Measurements from ENCODE around the gene METTL27.

GRCh38 chr7:73809467-73809951 is 32.8 kb downstream of the METTL27 start:
- TF ChIP-seq CTCF (IDR thresholded peaks at IDR 0.05), result no peak
- TF ChIP-seq POLR2A (IDR thresholded peaks at IDR 0.05), result no peak
